HuH-7 (cell line): ENCODE results near the gene RAP2B.
"Not testable (repeated sequence)": the region's sequence is repeated elsewhere in the genome, so short reads cannot be mapped to it uniquely, and the experiment has no call there.

Experiments
- DNase-seq: peaks from one replicate; pipeline ENCODE4 v3.0.0; 2011; ENCODE audit warnings: low spot score

Gene RAP2B

GRCh38 chr3:153161714-153162512 lies at the start of gene RAP2B:
RAP2B (plus strand) TSS chr3:153162226; CDS start chr3:153162694, 468 bp downstream.
- peak; percentile 77 for DNase-seq

- no peak for DNase-seq
These were observed 48.5 kb upstream of the RAP2B start for GRCh38 chr3:153113541-153113940.

GRCh38 chr3:153114270-153114669 lies 47.8 kb upstream of the RAP2B start:
- not testable (repeated sequence) for DNase-seq

- DNase-seq = no peak
These were observed 46.7 kb upstream of the RAP2B start for GRCh38 chr3:153115326-153115725.

- no peak for DNase-seq
These were observed 34.2 kb upstream of the RAP2B start for GRCh38 chr3:153127788-153128187.

- DNase-seq = no peak
These were observed 32.6 kb upstream of the RAP2B start for GRCh38 chr3:153129426-153129825.

- no peak for DNase-seq
These were observed 32.2 kb upstream of the RAP2B start for GRCh38 chr3:153129866-153130265.

- DNase-seq = no peak
These were observed 31.6 kb upstream of the RAP2B start for GRCh38 chr3:153130312-153130977.

- DNase-seq = no peak
These were observed 24.4 kb upstream of the RAP2B start for GRCh38 chr3:153137626-153138025.

GRCh38 chr3:153138276-153139210 lies 23.5 kb upstream of the RAP2B start:
- DNase-seq = peak; percentile 23

GRCh38 chr3:153142961-153143360 lies 19.1 kb upstream of the RAP2B start:
- DNase-seq = no peak

- DNase-seq = no peak
These were observed 18.0 kb upstream of the RAP2B start for GRCh38 chr3:153144071-153144470.

- no peak for DNase-seq
These were observed 17.2 kb upstream of the RAP2B start for GRCh38 chr3:153144779-153145178.

GRCh38 chr3:153145454-153145853 lies 16.6 kb upstream of the RAP2B start:
- DNase-seq = no peak

- no peak for DNase-seq
These were observed 15.6 kb upstream of the RAP2B start for GRCh38 chr3:153146191-153147053.

GRCh38 chr3:153150991-153151390 lies 11.0 kb upstream of the RAP2B start:
- no peak for DNase-seq

GRCh38 chr3:153155786-153156185 lies 6.2 kb upstream of the RAP2B start:
- DNase-seq = not testable (repeated sequence)

- DNase-seq = no peak
These were observed 3.8 kb upstream of the RAP2B start for GRCh38 chr3:153158189-153158588.

- no peak for DNase-seq
These were observed 2.9 kb upstream of the RAP2B start for GRCh38 chr3:153158961-153159735.

- DNase-seq = no peak
These were observed 2.1 kb upstream of the RAP2B start for GRCh38 chr3:153159771-153160397.
